Glomerular endothelial cell (primary cell): Measurements from ENCODE around the gene TGM3. TPM values are rescaled to one million over a fixed set of nuclear protein-coding genes. Genes with fewer than 3 reads are reported as not detected.

Experiments
- DNase-seq: peaks from one replicate; pipeline ENCODE4 v3.0.0-alpha.2; 2011; ENCODE audit warnings: low read depth, low spot score; ENCODE audit errors: extremely low read depth
- total RNA-seq: library from RNA; depleted of rRNA; stranded (reverse); fragments of >200 nt; gene quantifications from 2 replicates; pipeline ENCODE4 v1.2.3, GENCODE V29; 2015

Gene TGM3
- total RNA-seq, 1 donor from 2014 or later, result not detected

GRCh38 chr20:2282181-2282580 lies 13.6 kb upstream of the TGM3 start:
- DNase-seq, result no peak

- DNase-seq, result no peak
These were observed 11.9 kb upstream of the TGM3 start for GRCh38 chr20:2283706-2284423.

- peak; percentile 5 for DNase-seq
These were observed 10.6 kb upstream of the TGM3 start for GRCh38 chr20:2285193-2285592.

GRCh38 chr20:2285613-2286012 lies 10.2 kb upstream of the TGM3 start:
- no peak for DNase-seq

GRCh38 chr20:2287504-2287903 lies 8.3 kb upstream of the TGM3 start:
- DNase-seq, result no peak

- no peak for DNase-seq
These were observed 6.3 kb upstream of the TGM3 start for GRCh38 chr20:2289475-2289874.

- no peak for DNase-seq
These were observed 5.3 kb upstream of the TGM3 start for GRCh38 chr20:2290486-2290885.

- DNase-seq, result no peak
These were observed 3.2 kb upstream of the TGM3 start for GRCh38 chr20:2292416-2293110.

- DNase-seq, result no peak
These were observed 2.3 kb upstream of the TGM3 start for GRCh38 chr20:2293486-2293885.

GRCh38 chr20:2293971-2294370 lies 1.8 kb upstream of the TGM3 start:
- DNase-seq, result no peak

- DNase-seq, result no peak
These were observed 515 bp upstream of the TGM3 start for GRCh38 chr20:2295286-2295685.

GRCh38 chr20:2296524-2297356 lies 939 bp downstream of the TGM3 start:
- DNase-seq, result no peak

- DNase-seq, result no peak
These were observed 1.5 kb downstream of the TGM3 start for GRCh38 chr20:2297357-2297728.

GRCh38 chr20:2298116-2298515 lies 2.3 kb downstream of the TGM3 start:
- no peak for DNase-seq

GRCh38 chr20:2298701-2299100 lies 2.9 kb downstream of the TGM3 start:
- no peak for DNase-seq

- DNase-seq, result no peak
These were observed 3.5 kb downstream of the TGM3 start for GRCh38 chr20:2299301-2299700.

- DNase-seq, result no peak
These were observed 4.2 kb downstream of the TGM3 start for GRCh38 chr20:2300002-2300401.

- no peak for DNase-seq
These were observed 4.6 kb downstream of the TGM3 start for GRCh38 chr20:2300420-2300819.

GRCh38 chr20:2301164-2301622 lies 5.4 kb downstream of the TGM3 start:
- no peak for DNase-seq

GRCh38 chr20:2302384-2303060 lies 6.7 kb downstream of the TGM3 start:
- DNase-seq, result no peak

GRCh38 chr20:2303673-2304072 lies 7.9 kb downstream of the TGM3 start:
- DNase-seq, result no peak
